NB4 (cell line): ENCODE measurements around the gene TMED10.

Source experiments
- DNase-seq: peaks from one replicate; pipeline ENCODE4 v3.0.0; 2010; ENCODE audit warnings: low read depth
- H3K4me3 ChIP-seq: one replicate; pipeline ENCODE4 v1.5.1; 2011; ENCODE audit warnings: mild to moderate bottlenecking, low read depth, low read length, moderate library complexity
- MYC ChIP-seq: IDR thresholded peaks from 2 replicates; pipeline ENCODE4 v1.6.1; 2011; ENCODE audit warnings: low read depth, low read length
- POLR2A ChIP-seq: IDR thresholded peaks from 2 replicates; pipeline ENCODE4 v1.6.1; 2011; ENCODE audit warnings: mild to moderate bottlenecking; ENCODE audit not compliant: insufficient read length; ENCODE audit errors: extremely low read depth
- TF ChIP-seq, protein P1 (sequence below): IDR thresholded peaks from one replicate; pipeline ENCODE4 v1.5.1; 2012; ENCODE audit warnings: low read depth, low read length
- TF ChIP-seq, protein P2 (sequence below): IDR thresholded peaks from 2 replicates; pipeline ENCODE4 v1.6.1; 2011; ENCODE audit warnings: low read depth, low read length

Gene TMED10

DNA sequence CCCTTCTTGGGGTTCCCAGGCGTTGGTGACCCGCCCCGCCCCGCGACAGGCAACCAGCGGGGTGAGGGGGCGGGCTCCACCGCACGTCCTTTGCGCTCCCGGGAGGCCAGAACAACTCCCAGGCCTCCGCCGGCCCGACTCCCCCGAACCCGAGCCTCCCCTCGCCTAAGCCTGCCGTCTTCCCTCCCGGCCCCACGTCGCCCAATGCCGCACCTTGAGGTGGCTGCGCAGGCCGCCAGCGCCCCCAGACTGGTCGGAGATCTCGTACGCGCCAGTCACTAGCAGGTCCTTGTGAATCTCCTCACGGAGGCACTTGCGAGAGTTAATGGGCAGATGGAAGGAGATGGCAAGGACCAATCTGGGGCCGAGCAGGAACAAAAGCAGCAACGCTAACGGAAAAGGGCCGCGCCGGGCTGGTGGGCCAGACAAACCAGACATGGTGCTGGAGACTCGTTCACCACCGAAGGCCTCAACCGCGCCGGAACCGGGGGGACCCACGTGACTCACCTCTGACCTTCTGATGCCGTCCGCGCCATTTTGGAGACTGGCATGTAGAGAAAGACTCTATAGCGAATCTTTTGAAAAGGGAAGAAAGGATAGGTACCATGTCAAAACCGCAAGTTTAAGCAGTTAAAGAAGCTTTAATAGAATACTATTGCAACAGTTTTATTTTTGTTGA, at the start of gene TMED10:
TMED10 (minus strand) TSS at position 471 of the 679 bp plus-strand sequence; CDS start at position 438, 33 bp downstream.
- peak within 1 kb of the TSS; percentile 74 for H3K4me3 ChIP-seq
- TF ChIP-seq, protein P1, sequence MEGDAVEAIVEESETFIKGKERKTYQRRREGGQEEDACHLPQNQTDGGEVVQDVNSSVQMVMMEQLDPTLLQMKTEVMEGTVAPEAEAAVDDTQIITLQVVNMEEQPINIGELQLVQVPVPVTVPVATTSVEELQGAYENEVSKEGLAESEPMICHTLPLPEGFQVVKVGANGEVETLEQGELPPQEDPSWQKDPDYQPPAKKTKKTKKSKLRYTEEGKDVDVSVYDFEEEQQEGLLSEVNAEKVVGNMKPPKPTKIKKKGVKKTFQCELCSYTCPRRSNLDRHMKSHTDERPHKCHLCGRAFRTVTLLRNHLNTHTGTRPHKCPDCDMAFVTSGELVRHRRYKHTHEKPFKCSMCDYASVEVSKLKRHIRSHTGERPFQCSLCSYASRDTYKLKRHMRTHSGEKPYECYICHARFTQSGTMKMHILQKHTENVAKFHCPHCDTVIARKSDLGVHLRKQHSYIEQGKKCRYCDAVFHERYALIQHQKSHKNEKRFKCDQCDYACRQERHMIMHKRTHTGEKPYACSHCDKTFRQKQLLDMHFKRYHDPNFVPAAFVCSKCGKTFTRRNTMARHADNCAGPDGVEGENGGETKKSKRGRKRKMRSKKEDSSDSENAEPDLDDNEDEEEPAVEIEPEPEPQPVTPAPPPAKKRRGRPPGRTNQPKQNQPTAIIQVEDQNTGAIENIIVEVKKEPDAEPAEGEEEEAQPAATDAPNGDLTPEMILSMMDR: no peak
- TF ChIP-seq MYC (peak; percentile 90), POLR2A (peak; percentile 33)
- TF ChIP-seq, protein P2, sequence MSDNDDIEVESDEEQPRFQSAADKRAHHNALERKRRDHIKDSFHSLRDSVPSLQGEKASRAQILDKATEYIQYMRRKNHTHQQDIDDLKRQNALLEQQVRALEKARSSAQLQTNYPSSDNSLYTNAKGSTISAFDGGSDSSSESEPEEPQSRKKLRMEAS: peak; percentile 90

DNA sequence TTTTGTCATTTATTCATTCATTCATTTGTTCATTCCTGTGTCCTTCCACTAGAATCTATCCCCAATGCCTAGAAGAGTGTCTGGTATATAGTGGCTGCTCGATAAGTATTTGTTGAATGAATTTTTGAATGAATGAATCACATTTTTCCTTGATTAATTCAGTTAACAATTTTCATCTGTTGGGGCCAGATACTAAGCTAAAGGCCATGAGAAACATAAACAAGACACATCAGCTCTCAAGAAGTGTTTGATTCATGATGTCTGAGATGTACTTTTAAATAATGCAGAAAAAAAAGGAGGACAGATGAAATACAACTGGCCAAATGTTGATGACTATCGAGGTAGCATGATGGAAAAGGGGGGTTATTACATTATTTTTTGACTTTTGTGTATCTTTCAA, 48.1 kb upstream of the TMED10 start:
- DNase-seq: no peak
- TF ChIP-seq, protein P2: no peak
- no peak for TF ChIP-seq MYC
- TF ChIP-seq POLR2A: no peak
- TF ChIP-seq, protein P1: no peak

More for the DNA sequence above, at the start of gene TMED10:
- DNase-seq: peak; percentile 92

DNA sequence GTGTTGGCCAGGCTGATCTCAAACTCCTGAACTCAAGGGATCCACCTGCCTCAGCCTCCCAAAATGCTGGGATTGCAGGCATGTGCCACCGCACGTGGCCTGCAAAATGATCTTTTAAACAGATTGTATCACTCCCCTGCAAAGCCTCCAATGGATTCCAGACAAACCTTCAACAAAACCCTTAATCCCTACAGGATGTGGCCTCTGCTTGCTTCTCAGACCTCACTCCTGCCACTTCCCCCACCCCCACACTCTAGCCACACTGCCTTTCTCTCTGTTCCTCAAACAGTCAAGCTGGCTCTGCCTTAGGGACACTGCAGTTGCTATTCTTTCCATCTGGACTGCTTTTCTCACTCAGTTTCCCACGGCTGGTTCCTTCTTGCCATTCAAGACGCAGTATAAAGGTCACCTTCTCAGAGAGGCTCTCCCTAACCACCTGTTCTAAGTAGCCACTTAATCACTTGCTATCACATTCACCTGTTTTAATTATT, 47.3 kb upstream of the TMED10 start:
- H3K4me3 ChIP-seq: no peak overlapping the region
- TF ChIP-seq, protein P1: no peak
- TF ChIP-seq, protein P2: peak; percentile 79
- TF ChIP-seq POLR2A (no peak), MYC (peak; percentile 69)
- peak; percentile 93 for DNase-seq

More for the DNA sequence above, 48.1 kb upstream of the TMED10 start:
- H3K4me3 ChIP-seq: no peak overlapping the region

DNA sequence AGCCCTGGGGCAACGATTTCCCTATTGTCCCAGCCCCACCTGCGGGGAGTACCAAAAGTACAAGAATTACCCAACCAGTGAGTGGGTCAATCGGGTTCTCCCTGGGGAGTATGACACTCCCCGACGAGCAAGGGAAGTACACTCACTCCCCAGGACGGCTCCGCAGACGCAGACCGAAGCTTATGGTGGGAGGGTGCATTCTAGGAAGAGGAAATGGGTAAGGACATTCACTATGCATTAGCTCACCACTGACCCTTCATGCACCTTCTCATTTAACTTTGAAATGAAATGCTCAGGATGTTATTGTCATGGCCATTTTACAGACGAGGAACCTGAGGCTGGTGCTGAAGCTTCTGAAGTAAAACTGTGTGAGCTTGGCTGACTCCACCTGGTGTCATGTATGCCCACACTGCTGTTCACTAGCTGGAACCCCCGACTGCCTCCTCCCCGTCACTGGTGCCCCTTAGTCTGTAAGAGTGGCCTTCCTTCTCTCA, 45.8 kb upstream of the TMED10 start:
- TF ChIP-seq, protein P1: no peak
- TF ChIP-seq MYC: peak; percentile 51; the same call in 1 of the 2 replicates
- TF ChIP-seq, protein P2: peak; percentile 56
- peak; percentile 96 for DNase-seq
- H3K4me3 ChIP-seq: no peak overlapping the region

DNA sequence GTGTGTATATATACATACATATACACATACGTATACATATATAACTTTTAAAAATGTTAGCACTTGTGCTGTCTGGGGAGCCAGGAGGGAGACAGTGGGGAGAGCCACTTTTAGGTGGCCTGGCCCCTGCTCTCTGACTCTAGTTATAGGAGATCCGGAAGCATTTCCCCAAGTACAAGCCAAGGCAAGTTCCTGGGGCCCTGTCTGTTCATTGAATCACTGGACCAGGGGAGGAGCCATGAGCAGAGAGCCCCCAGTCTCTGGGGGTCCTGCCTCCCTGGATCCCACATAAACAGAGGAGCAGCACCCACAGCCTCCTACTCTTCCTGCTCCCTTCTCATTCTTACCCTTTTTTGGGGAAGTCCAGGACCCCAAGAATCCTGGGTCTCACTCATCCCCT, 45.4 kb upstream of the TMED10 start:
- TF ChIP-seq, protein P2: no peak
- TF ChIP-seq MYC (no peak), POLR2A (no peak)
- TF ChIP-seq, protein P1: no peak
- peak overlapping the region; percentile 2 for H3K4me3 ChIP-seq
- DNase-seq: peak; percentile 73
